A549 (cell line): ENCODE measurements around the gene ATP7B. TPM values are rescaled to one million over a fixed set of nuclear protein-coding genes. Genes with fewer than 3 reads are reported as not detected.

Experiments
- ATAC-seq, 2 experiments: fragments of 200-7000 bp in 1 of 2; fragments of >200 bp in 1 of 2; cut with Nextera tagmentation in 1 of 2; cut with Tn5 transposase in 1 of 2; 3 replicates each; pipeline versions ENCODE4 v1.8.0 to v1.9.1; 2018 to 2020; ENCODE audit warnings: mild to moderate bottlenecking in 1 of 2, moderate library complexity in 1 of 2
- CTCF ChIA-PET: fragments of 300-600 bp; sonication (Branson Sonifier 250); formaldehyde crosslinking; extraction: SDS; loops from one replicate; lab custom pipeline; 2021; ENCODE audit warnings: antibody characterized with exemption, inconsistent platforms; lab: Yijun Ruan, JAX
- POLR2A ChIA-PET: fragments of 350-600 bp; formaldehyde crosslinking; extraction: SDS; loops from one replicate; lab custom pipeline; 2021; ENCODE audit warnings: antibody characterized with exemption, inconsistent platforms; lab: Yijun Ruan, JAX
- DNase-seq, 2 experiments: peaks; one replicate each; pipeline versions ENCODE4 v3.0.0 to v3.0.0-alpha.2; 2011 to 2016; ENCODE audit warnings: low read depth in 1 of 2, low spot score in 1 of 2
- FAIRE-seq: peaks from 2 replicates; lab custom pipeline; 2011; peaks lifted over from hg19 to GRCh38; lab: Jason Lieb, UNC
- H3K27ac ChIP-seq, 2 experiments: fragments of >200 bp; sonication (Bioruptor Twin); formaldehyde crosslinking; 3 replicates each; pipeline ENCODE4 v1.5.1; 2016 to 2017
- H3K4me1 ChIP-seq: fragments of >200 bp; sonication (Bioruptor Twin); formaldehyde crosslinking; 3 replicates; pipeline ENCODE4 v1.6.1; 2016
- H3K4me2 ChIP-seq: fragments of >200 bp; sonication (Bioruptor Twin); formaldehyde crosslinking; 3 replicates; pipeline ENCODE4 v1.6.1; 2016
- H3K4me3 ChIP-seq: fragments of >200 bp; sonication (Bioruptor Twin); formaldehyde crosslinking; 3 replicates; pipeline ENCODE4 v1.5.1; 2016
- H3K9me3 ChIP-seq: fragments of >200 bp; sonication (Bioruptor Twin); formaldehyde crosslinking; 3 replicates; pipeline ENCODE4 v1.6.1; 2016
- CBX8 ChIP-seq: fragments of 200-600 bp; sonication (generic); IDR thresholded peaks from 2 replicates; pipeline ENCODE4 v1.6.1; 2016
- CHD2 ChIP-seq: fragments of 150-350 bp; IDR thresholded peaks from 2 replicates; pipeline ENCODE4 v1.6.1; 2014; ENCODE audit warnings: low read length; ENCODE audit not compliant: partially characterized antibody
- FOSB ChIP-seq: fragments of 250-450 bp; sonication (Bioruptor Pico); IDR thresholded peaks from 2 replicates; pipeline ENCODE4 v1.5.0; 2020; ENCODE audit warnings: mild to moderate bottlenecking, moderate library complexity
- FOSL2 ChIP-seq, 2 experiments: fragments of 450-650 bp in 1 of 2; fragments of >200 bp in 1 of 2; sonication (Bioruptor Twin) in 1 of 2; formaldehyde crosslinking; IDR thresholded peaks; 2 replicates each; pipeline versions ENCODE4 v1.5.0 to v1.6.1; 2016 to 2020; ENCODE audit warnings: mild to moderate bottlenecking in 1 of 2, moderate library complexity in 1 of 2
- FOXS1 ChIP-seq: fragments of 250-450 bp; sonication (Bioruptor Pico); IDR thresholded peaks from 2 replicates; pipeline ENCODE4 v1.5.0; 2020; ENCODE audit warnings: mild to moderate bottlenecking, moderate library complexity
- HDAC2 ChIP-seq: fragments of 200-600 bp; sonication (generic); IDR thresholded peaks from 2 replicates; pipeline ENCODE4 v1.6.1; 2016
- HEYL ChIP-seq: fragments of 250-450 bp; sonication (Bioruptor Pico); IDR thresholded peaks from 2 replicates; pipeline ENCODE4 v1.8.0; 2021; ENCODE audit warnings: mild to moderate bottlenecking, moderate library complexity
- HOXA7 ChIP-seq: fragments of 250-450 bp; sonication (Bioruptor Pico); IDR thresholded peaks from 2 replicates; pipeline ENCODE4 v1.5.0; 2020; ENCODE audit warnings: mild to moderate bottlenecking, moderate library complexity
- KDM1A ChIP-seq: fragments of 200-600 bp; sonication (generic); IDR thresholded peaks from 2 replicates; pipeline ENCODE4 v1.6.1; 2016; ENCODE audit warnings: low read depth, mild to moderate bottlenecking
- MYC ChIP-seq: IDR thresholded peaks from 2 replicates; pipeline ENCODE4 v1.6.1; 2012; ENCODE audit warnings: mild to moderate bottlenecking, inconsistent platforms, low read length, improper control_type of control experiment, borderline replicate concordance
- NR3C1 ChIP-seq: fragments of >200 bp; sonication (Bioruptor Twin); formaldehyde crosslinking; IDR thresholded peaks from 3 replicates; pipeline ENCODE4 v1.6.1; 2017
- PHF8 ChIP-seq: fragments of 200-600 bp; sonication (generic); IDR thresholded peaks from 2 replicates; pipeline ENCODE4 v1.6.1; 2016; ENCODE audit warnings: low read depth, mild to moderate bottlenecking, antibody characterized with exemption, moderate library complexity, borderline replicate concordance
- POLR2A ChIP-seq: IDR thresholded peaks from 2 replicates; pipeline ENCODE4 v1.6.1; 2012; ENCODE audit warnings: mild to moderate bottlenecking, low read length
- POLR2AphosphoS2 ChIP-seq: conservative IDR thresholded peaks from 2 replicates; pipeline ENCODE4 v1.6.1; 2012; ENCODE audit warnings: low read length, improper control_type of control experiment, inconsistent platforms
- RARB ChIP-seq: fragments of 250-450 bp; sonication (Bioruptor Pico); IDR thresholded peaks from 2 replicates; pipeline ENCODE4 v1.8.0; 2021; ENCODE audit warnings: mild to moderate bottlenecking, moderate library complexity
- RFX5 ChIP-seq: fragments of 450-650 bp; IDR thresholded peaks from 2 replicates; pipeline ENCODE4 v1.7.1; 2014; ENCODE audit warnings: antibody characterized with exemption, mild to moderate bottlenecking, moderate library complexity
- WGBS: methylation state at CpG from one replicate; pipeline ENCODE4 v1.1.6; 2017; ENCODE audit errors: missing lambda C conversion rate; 5-methylcytosine and 5-hydroxymethylcytosine counted together
- polyA plus RNA-seq, 4 experiments: library from polyadenylated mRNA; depleted of rRNA in 3 of 4; stranded (reverse); fragments of >200 nt; fragmentation: RNase III in 1 of 4; extraction: RNeasy Plus Mini Kit Qiagen cat#74134 plus additional on column Dnase treatment in 1 of 4; gene quantifications; 2 replicates in 3 of 4; 3 replicates in 1 of 4; pipeline ENCODE4 v1.2.3, GENCODE V29; 2011 to 2017
- TF ChIP-seq, protein P1 (sequence below): fragments of >200 bp; sonication (Bioruptor Twin); formaldehyde crosslinking; IDR thresholded peaks from 2 replicates; pipeline ENCODE4 v1.6.1; 2016
- TF ChIP-seq, protein P2 (sequence below): IDR thresholded peaks from 2 replicates; pipeline ENCODE4 v1.6.1; 2012; ENCODE audit warnings: low read depth, borderline replicate concordance
- TF ChIP-seq, protein P3 (sequence below): fragments of >200 bp; sonication (Bioruptor Twin); formaldehyde crosslinking; IDR thresholded peaks from 3 replicates; pipeline ENCODE4 v1.5.1; 2016
- TF ChIP-seq, protein P4 (sequence below): fragments of 250-450 bp; sonication (Bioruptor Pico); IDR thresholded peaks from 2 replicates; pipeline ENCODE4 v1.5.0; 2021; ENCODE audit warnings: mild to moderate bottlenecking, moderate library complexity, borderline replicate concordance
- TF ChIP-seq, protein P5 (sequence below): IDR thresholded peaks from 2 replicates; pipeline ENCODE4 v1.6.1; 2012

The ATP7B gene
- polyA plus RNA-seq, 2 of the 4 experiments (the other 2 are of a cell fraction) = 2.8 to 3.9 TPM

DNA sequence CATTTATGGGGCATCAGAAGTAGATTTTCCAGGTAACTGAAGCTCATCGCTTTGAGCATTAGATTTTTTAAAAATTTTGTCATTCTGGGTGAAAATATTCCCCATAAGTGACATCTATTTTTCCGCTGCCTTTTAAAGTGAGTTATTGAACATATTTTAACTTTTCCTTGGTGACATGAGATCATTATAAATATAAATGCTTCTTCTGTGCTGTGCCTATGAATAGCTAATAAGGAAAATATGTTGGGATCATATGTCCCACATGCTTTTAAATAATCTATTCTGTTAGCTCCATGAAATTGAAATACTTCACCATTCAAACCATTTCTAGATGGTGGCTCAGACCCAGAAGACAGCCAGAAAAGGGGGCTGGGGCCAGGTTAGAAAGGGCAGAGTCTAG is 14.1 kb downstream of the ATP7B start:
- no peak overlapping the region for H3K4me2 ChIP-seq
- no peaks in the 10 kb centered on the region for H3K9me3 ChIP-seq
- FAIRE-seq = no peak
- TF ChIP-seq MYC = no peak
- no peak for TF ChIP-seq FOSB (CRISPR knock-in tag)
- no peak for TF ChIP-seq CBX8
- TF ChIP-seq, protein P1, sequence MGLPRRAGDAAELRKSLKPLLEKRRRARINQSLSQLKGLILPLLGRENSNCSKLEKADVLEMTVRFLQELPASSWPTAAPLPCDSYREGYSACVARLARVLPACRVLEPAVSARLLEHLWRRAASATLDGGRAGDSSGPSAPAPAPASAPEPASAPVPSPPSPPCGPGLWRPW = no peak
- no peak for TF ChIP-seq HEYL (CRISPR knock-in tag)
- no peak for TF ChIP-seq RFX5
- no peak for DNase-seq
- ATAC-seq = no peak
- CTCF ChIA-PET = no interaction called here
- 87% methylated on average over 2 of the region's 2 CpGs for WGBS
- POLR2A ChIA-PET = no interaction called here
- no peak overlapping the region for H3K4me3 ChIP-seq
- H3K4me1 ChIP-seq = no peaks in the 10 kb centered on the region
- H3K27ac ChIP-seq = no peak overlapping the region

DNA sequence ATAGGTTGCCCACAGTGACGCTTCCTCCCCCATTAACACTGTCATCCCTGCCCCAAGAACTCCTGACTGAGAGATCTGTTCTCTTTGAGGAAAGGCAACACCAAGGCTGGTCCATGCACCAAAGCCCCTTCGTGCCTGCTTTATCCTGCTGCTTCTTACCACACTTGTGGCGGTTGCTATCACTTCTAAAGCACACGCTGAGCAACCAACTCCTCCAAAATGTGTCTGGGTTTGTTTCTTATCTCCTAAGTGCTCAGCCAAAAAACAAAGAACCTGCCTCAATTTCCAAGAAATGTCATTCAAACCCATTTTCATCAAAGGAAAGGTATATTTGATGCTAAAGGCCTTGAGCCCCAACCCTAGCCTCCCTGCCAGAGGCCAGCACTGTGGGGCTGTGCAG is 14.6 kb downstream of the ATP7B start:
- ChIA-PET CTCF (no interaction called here), POLR2A (no interaction called here)
- 84% methylated on average over 4 of the region's 4 CpGs for WGBS
- ATAC-seq = no peak
- Histone ChIP-seq H3K4me3 (no peak overlapping the region), H3K9me3 (no peaks in the 10 kb centered on the region), H3K4me1 (no peaks in the 10 kb centered on the region), H3K27ac (no peak overlapping the region)
- no peak for FAIRE-seq
- no peak for DNase-seq
- TF ChIP-seq PHF8 (no peak), KDM1A (no peak)
- TF ChIP-seq, protein P2, sequence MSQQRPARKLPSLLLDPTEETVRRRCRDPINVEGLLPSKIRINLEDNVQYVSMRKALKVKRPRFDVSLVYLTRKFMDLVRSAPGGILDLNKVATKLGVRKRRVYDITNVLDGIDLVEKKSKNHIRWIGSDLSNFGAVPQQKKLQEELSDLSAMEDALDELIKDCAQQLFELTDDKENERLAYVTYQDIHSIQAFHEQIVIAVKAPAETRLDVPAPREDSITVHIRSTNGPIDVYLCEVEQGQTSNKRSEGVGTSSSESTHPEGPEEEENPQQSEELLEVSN = no peak
- TF ChIP-seq, protein P3, sequence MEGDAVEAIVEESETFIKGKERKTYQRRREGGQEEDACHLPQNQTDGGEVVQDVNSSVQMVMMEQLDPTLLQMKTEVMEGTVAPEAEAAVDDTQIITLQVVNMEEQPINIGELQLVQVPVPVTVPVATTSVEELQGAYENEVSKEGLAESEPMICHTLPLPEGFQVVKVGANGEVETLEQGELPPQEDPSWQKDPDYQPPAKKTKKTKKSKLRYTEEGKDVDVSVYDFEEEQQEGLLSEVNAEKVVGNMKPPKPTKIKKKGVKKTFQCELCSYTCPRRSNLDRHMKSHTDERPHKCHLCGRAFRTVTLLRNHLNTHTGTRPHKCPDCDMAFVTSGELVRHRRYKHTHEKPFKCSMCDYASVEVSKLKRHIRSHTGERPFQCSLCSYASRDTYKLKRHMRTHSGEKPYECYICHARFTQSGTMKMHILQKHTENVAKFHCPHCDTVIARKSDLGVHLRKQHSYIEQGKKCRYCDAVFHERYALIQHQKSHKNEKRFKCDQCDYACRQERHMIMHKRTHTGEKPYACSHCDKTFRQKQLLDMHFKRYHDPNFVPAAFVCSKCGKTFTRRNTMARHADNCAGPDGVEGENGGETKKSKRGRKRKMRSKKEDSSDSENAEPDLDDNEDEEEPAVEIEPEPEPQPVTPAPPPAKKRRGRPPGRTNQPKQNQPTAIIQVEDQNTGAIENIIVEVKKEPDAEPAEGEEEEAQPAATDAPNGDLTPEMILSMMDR = no peak
- TF ChIP-seq, all 56 proteins: peak for 0
- H3K4me2 ChIP-seq = no peak overlapping the region

DNA sequence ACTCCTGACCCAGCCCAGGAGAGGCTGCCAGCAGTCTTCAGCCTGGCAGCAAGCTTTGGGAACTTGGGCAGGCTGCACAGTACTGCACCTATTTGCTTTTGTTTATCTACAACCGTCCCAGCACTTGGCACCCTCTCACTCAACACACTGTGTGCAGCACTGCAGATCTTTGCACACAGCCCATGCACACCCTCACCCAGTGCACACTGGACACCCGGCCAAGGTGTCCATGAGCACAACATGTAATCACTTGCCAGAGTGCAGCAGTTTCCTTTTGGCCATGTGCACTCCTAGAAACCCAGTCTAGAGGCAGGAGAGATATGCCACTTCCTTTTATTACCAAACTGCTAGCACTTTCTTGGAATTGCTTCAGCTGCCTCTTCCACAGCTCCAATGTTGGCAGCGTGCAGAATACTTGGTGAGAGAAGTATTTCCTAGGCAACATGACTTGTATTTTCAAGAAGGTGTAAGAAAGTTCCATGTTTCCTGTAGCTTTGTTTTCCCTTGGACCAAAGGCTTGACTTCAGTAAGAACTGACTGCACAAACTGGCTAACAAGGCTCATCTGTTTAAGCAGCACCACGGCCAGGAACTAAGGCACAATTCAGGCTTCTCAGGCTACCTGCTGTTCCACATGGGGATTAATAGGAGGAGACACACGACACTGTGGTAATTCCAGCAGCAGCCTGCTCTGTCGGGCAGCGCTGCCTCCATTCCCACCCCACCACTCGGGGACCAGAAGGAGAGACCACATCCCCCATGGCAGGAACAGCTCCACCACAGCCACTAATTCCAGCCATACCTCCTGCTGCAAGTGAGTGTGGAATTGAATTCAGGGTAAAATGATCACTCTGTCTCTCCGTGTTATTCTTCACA is 15.3 kb downstream of the ATP7B start:
- H3K4me1 ChIP-seq = no peaks in the 10 kb centered on the region
- ChIA-PET POLR2A (no interaction called here), CTCF (no interaction called here)
- FAIRE-seq = no peak
- no peak overlapping the region for H3K4me3 ChIP-seq
- H3K27ac ChIP-seq = no peak overlapping the region
- H3K9me3 ChIP-seq = no peaks in the 10 kb centered on the region
- no peak overlapping the region for H3K4me2 ChIP-seq
- no peak for DNase-seq
- ATAC-seq = no peak
- 67% methylated on average over 5 of the region's 9 CpGs for WGBS
- TF ChIP-seq RARB (CRISPR knock-in tag) (no peak), HDAC2 (no peak), FOSL2 (IDR thresholded peaks at IDR 0.05) (no peak), FOSL2 (CRISPR knock-in tag; IDR thresholded peaks at IDR 0.05) (no peak), POLR2A (no peak), FOSB (CRISPR knock-in tag) (no peak), FOXS1 (CRISPR knock-in tag) (no peak), RFX5 (no peak), NR3C1 (no peak), CHD2 (no peak), POLR2AphosphoS2 (no peak), HOXA7 (CRISPR knock-in tag) (no peak)
- TF ChIP-seq, protein P3 = no peak
- TF ChIP-seq, protein P2 = no peak
- TF ChIP-seq, protein P4, sequence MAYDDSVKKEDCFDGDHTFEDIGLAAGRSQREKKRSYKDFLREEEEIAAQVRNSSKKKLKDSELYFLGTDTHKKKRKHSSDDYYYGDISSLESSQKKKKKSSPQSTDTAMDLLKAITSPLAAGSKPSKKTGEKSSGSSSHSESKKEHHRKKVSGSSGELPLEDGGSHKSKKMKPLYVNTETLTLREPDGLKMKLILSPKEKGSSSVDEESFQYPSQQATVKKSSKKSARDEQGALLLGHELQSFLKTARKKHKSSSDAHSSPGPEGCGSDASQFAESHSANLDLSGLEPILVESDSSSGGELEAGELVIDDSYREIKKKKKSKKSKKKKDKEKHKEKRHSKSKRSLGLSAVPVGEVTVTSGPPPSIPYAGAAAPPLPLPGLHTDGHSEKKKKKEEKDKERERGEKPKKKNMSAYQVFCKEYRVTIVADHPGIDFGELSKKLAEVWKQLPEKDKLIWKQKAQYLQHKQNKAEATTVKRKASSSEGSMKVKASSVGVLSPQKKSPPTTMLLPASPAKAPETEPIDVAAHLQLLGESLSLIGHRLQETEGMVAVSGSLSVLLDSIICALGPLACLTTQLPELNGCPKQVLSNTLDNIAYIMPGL = no peak
- TF ChIP-seq, protein P5, sequence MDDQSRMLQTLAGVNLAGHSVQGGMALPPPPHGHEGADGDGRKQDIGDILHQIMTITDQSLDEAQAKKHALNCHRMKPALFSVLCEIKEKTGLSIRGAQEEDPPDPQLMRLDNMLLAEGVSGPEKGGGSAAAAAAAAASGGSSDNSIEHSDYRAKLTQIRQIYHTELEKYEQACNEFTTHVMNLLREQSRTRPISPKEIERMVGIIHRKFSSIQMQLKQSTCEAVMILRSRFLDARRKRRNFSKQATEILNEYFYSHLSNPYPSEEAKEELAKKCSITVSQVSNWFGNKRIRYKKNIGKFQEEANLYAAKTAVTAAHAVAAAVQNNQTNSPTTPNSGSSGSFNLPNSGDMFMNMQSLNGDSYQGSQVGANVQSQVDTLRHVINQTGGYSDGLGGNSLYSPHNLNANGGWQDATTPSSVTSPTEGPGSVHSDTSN = no peak
